GM20000 (cell line): ENCODE results near the gene CREM.

Source experiments
- DNase-seq: peaks from one replicate; pipeline ENCODE4 v3.0.0; 2012; ENCODE audit warnings: low spot score
- TF ChIP-seq, protein P1 (sequence below): IDR thresholded peaks from 2 replicates; pipeline ENCODE4 v1.5.1; 2012; ENCODE audit warnings: mild to moderate bottlenecking, control low read depth; ENCODE audit errors: extremely low read depth, missing control alignments

Gene CREM

GRCh38 chr10:35237766-35238512 is 111.3 kb downstream of the CREM start:
- TF ChIP-seq, protein P1, sequence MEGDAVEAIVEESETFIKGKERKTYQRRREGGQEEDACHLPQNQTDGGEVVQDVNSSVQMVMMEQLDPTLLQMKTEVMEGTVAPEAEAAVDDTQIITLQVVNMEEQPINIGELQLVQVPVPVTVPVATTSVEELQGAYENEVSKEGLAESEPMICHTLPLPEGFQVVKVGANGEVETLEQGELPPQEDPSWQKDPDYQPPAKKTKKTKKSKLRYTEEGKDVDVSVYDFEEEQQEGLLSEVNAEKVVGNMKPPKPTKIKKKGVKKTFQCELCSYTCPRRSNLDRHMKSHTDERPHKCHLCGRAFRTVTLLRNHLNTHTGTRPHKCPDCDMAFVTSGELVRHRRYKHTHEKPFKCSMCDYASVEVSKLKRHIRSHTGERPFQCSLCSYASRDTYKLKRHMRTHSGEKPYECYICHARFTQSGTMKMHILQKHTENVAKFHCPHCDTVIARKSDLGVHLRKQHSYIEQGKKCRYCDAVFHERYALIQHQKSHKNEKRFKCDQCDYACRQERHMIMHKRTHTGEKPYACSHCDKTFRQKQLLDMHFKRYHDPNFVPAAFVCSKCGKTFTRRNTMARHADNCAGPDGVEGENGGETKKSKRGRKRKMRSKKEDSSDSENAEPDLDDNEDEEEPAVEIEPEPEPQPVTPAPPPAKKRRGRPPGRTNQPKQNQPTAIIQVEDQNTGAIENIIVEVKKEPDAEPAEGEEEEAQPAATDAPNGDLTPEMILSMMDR = no peak
- DNase-seq = no peak

- TF ChIP-seq, protein P1 = no peak
- DNase-seq = no peak
Observed at GRCh38 chr10:35244549-35244948, 117.9 kb downstream of the CREM start.

DNA sequence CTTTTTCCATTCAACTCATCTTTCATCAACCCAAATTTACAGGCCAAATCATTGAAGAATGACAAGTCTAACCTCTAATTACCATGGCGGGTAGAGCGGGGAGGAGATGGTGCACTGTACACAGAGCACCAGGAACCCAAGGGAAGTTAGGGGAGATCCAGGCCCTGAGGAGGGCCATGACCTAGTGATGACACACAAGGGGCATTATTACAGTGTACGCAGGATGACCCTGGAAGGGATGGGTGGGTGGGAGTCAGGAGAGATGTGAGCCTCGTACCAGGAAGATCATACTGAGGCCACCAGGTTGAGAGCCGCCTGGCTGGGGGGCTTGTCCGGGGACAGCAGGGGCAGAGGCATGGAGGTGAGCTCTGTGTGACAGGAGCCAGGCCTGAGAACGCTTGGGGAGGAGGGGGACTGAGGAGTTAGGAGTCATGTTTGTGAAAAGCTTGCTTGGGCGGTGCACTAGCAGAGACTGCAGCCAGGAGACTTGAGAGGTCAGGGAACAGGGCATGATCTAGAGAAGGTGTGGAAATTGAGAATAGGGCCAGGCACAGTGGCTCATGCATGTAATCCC is 120.2 kb downstream of the CREM start:
- TF ChIP-seq, protein P1 = no peak
- no peak for DNase-seq

DNA sequence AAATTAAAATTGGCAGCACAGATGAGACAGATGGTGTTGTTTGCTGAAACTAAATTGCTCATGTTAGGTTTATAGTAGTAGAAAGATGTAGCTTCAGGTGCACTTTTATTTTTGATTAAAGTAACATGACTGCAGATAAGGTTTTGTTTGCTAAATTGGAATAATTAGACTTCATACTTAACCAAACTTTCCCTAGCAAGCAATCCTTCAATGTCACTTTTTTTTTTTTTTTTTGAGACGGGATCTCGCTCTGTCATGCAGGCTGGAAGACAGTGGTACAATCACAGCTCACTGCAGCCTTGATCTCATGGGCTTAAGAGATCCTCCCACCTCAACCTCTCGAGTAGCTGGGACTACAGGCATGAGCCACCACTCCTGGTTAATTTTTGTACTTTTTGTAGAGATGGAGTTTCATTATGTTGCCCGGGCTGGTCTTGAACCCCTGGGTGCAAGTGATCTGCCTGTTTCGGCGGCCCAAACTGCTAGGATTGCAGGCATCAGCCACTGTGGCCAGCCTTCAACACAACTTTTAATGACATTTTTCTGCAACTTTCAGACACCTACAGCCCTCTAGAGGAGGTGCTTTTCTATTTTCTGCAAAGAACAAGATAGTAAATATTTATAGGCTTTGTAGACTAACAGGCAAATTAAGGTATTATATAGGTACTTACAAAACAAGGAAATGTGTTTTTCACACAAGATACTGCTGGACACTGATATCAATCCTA is 124.9 kb downstream of the CREM start:
- TF ChIP-seq, protein P1 = no peak
- DNase-seq = no peak

- DNase-seq = no peak
- TF ChIP-seq, protein P1 = no peak
Observed at GRCh38 chr10:35257057-35257983, 130.7 kb downstream of the CREM start.

DNA sequence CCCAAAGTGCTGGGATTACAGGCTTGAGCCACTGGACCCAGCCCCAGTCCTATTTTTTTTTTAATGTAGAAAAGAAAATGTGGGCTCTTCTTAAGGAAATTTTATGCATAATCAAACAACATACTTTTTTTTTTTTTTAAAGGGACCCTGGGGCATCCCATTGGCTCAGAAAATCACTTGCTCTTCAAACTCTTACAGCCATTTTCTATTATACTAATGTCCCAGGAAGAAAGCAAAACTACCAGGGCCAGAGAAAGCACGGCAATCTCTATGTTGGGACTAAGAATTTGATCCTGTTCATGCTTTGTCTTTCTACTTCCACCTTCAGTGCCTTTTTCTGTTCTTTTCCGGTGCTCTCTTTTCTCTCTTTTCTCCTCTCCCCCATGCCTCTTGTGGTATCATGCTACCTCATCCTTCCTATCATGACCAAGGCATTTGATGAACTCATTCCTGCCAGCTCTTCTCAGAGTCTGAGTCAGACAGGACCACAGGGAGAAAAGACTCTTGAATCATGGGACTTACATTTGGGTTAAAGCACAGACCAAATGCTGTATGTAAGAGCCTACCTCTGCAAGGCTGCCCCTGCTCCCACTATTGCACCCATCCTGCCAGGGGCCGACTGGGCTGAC is 133.2 kb downstream of the CREM start:
- TF ChIP-seq, protein P1 = no peak
- DNase-seq = no peak
